HFFc6 (cell line): ENCODE results near the gene CYP11A1. TPM values are rescaled to one million over a fixed set of nuclear protein-coding genes. Genes with fewer than 3 reads are reported as not detected.

Source experiments
- DNase-seq: peaks from one replicate; pipeline ENCODE4 v3.0.0-alpha.2; 2018
- H3K27ac Mint-ChIP-seq: 2 replicates; pipeline ENCODE4 v1.8.0; 2020; ENCODE audit warnings: mild to moderate bottlenecking, mixed read lengths
- H3K27me3 Mint-ChIP-seq: 2 replicates; pipeline ENCODE4 v1.8.0; 2021; ENCODE audit warnings: mild to moderate bottlenecking, moderate library complexity, mixed read lengths; ENCODE audit not compliant: insufficient read depth
- H3K36me3 Mint-ChIP-seq: 2 replicates; pipeline ENCODE4 v1.8.0; 2021; ENCODE audit warnings: low read depth, mixed read lengths
- H3K4me1 Mint-ChIP-seq: 2 replicates; pipeline ENCODE4 v1.8.0; 2020; ENCODE audit warnings: low read depth, mixed read lengths
- H3K4me3 Mint-ChIP-seq: 2 replicates; pipeline ENCODE4 v1.8.0; 2020; ENCODE audit warnings: mild to moderate bottlenecking, moderate library complexity, mixed read lengths
- H3K9me3 Mint-ChIP-seq: 2 replicates; pipeline ENCODE4 v1.8.0; 2020; ENCODE audit warnings: mild to moderate bottlenecking, mixed read lengths
- CTCF ChIP-seq: fragments of 200-600 bp; sonication (generic); IDR thresholded peaks from 2 replicates; pipeline ENCODE4 v1.5.0; 2021; ENCODE audit warnings: antibody characterized with exemption, mild to moderate bottlenecking
- total RNA-seq, 6 experiments: library from RNA; stranded (reverse); fragmentation: NEBNext Ultra II Directional; extraction: Animal tissue kit (Norgen Biotek cat#: 25700); gene quantifications; 2 replicates in 1 of 6; 3 replicates in 5 of 6; pipeline ENCODE4 v1.2.3, GENCODE V29; 2021

The CYP11A1 gene
- total RNA-seq, 6 experiments from 2014 or later = 0.12 to 0.17 (median 0.14) TPM; not detected in 2

DNA sequence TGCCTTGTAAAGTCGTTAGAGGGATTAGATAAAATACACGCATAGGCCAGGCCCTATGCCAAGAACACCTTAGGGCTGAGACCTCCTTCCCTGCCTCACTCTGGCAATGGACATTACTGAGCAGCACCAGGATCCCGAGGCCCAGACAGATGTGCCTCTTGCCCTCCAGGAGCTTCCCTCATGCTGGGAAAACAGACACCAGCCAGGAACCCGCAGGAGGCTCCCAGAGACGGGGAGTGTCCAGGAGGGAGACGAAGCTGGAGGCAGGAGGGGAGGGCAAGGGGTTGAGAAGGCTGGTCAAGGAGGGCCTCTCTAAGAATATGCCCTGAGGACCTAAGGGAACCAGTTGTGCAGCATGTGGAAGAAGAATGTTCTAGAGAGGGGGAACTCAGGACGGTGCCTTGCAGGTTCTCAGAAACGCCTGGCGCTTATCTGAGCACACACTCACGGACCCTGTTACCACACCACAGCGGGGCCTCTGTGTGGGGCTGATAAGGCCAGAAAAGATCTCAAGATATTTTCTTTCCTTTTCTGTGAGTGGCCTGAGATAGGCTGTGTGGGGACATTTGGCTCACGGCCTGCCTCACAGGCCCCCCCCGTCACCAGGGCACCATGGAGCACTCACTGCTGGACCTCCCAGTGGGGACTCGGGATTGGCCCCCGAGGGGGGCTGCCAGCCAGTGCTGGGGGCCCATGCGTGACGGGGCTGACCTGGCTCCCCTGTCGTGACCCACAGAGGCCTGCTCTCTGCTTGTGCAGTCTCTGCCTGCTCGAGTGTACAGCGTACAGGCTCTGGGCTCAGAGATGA, 22.0 kb upstream of the CYP11A1 start:
- Mint-ChIP-seq H3K4me3 (no peak overlapping the region), H3K36me3 (no peaks in the 10 kb centered on the region), H3K27ac (no peak overlapping the region), H3K4me1 (peaks cover 72% of the 10 kb centered on the region), H3K27me3 (peaks cover 1% of the 10 kb centered on the region), H3K9me3 (no peaks in the 10 kb centered on the region)
- DNase-seq = no peak
- TF ChIP-seq CTCF = no peak

GRCh38 chr15:74388363-74388951, 21.0 kb upstream of the CYP11A1 start:
- H3K4me1 Mint-ChIP-seq = peaks cover 72% of the 10 kb centered on the region
- DNase-seq = no peak

DNA sequence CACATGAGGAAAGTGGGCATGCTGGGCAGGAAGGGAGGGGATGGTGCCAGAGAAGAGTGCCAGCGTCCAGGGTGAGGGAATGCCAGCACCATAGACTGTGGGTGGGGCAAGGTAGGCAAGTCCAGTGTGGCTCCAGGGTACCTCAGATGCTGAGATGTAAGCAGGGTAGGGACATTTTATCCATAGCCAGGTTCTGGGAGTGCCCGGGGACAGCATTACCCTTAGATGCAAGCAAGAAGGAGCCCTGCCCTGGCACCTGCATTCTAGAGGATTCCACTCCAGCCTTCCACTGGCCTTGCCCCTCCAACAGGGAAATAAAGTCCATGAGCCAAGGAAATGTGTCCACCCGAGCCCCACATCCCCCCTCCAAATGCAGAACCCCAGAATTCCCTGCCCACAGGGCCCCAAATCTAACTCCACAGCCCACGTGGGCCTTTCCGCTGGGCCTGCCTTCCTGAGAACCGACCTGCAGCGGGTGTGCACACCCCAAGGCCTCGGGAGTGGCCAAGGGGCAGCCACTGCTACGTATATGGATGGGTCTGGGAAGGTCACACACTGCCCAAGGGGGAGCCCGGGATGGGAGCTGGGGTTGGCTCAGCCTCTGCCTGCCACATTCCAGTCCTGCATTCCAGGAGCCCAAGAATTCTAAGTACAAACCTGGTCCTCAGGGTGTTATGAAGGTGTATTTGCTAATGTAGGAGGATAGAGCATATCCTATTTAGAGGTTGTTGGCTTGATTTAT, 20.3 kb upstream of the CYP11A1 start:
- H3K4me1 Mint-ChIP-seq = peaks cover 71% of the 10 kb centered on the region
- no peak overlapping the region for H3K27ac Mint-ChIP-seq
- DNase-seq = no peak
- no peaks in the 10 kb centered on the region for H3K36me3 Mint-ChIP-seq
- H3K9me3 Mint-ChIP-seq = no peaks in the 10 kb centered on the region
- no peak for TF ChIP-seq CTCF
- no peak overlapping the region for H3K4me3 Mint-ChIP-seq
- H3K27me3 Mint-ChIP-seq = no peaks in the 10 kb centered on the region; the same call in none of the 2 replicates

More at GRCh38 chr15:74388363-74388951, 21.0 kb upstream of the CYP11A1 start:
- Mint-ChIP-seq H3K9me3 (no peaks in the 10 kb centered on the region), H3K27ac (no peak overlapping the region), H3K27me3 (no peaks in the 10 kb centered on the region; the same call in none of the 2 replicates), H3K4me3 (no peak overlapping the region), H3K36me3 (no peaks in the 10 kb centered on the region)
- no peak for TF ChIP-seq CTCF

DNA sequence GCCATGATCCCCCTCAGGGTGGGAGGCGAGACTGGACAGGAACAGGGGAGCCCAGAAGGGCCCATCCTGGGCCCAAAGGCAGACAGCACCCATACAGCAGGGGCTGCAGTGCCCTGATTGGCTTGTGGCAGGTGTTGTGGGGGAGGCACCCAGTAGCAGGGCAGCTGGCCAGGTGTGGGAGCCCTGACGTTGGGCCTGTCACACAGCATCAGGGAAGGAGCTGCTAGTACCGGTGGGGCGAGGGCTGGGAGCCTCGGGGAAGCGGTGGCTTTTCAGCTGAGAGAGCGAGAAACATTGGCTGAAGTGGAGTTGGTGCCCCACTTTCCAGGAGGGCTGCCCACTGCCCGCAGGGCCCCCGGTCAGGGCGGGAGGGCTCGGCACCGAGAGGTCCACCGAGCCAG, 19.7 kb upstream of the CYP11A1 start:
- peaks cover 71% of the 10 kb centered on the region for H3K4me1 Mint-ChIP-seq

More for the DNA sequence above, 19.7 kb upstream of the CYP11A1 start:
- no peaks in the 10 kb centered on the region for H3K9me3 Mint-ChIP-seq
- no peak for TF ChIP-seq CTCF
- no peak overlapping the region for H3K4me3 Mint-ChIP-seq
- 0 out of 2 replicates have a peak overlapping the region, but pooled peaks have one; percentile 33 for H3K27ac Mint-ChIP-seq
- H3K36me3 Mint-ChIP-seq = no peaks in the 10 kb centered on the region
- H3K27me3 Mint-ChIP-seq = no peaks in the 10 kb centered on the region; the same call in none of the 2 replicates
- no peak for DNase-seq
